DOHH2 (cell line): ENCODE data around the gene LRRC3C.

Experiments used
- H3F3A ChIP-seq: fragments of 200-600 bp; sonication (generic), shearing (Covaris generic); 2 replicates; pipeline ENCODE4 v1.6.0; 2016; ENCODE audit warnings: antibody characterized with exemption, mild to moderate bottlenecking; ENCODE audit not compliant: control insufficient read depth, insufficient read depth
- H3K27ac ChIP-seq: fragments of 200-600 bp; sonication (generic); 2 replicates; pipeline ENCODE4 v1.5.1; 2014; ENCODE audit warnings: low read depth, mild to moderate bottlenecking, low read length, moderate library complexity
- H3K27me3 ChIP-seq: fragments of 200-600 bp; sonication (generic); 2 replicates; pipeline ENCODE4 v1.6.1; 2014; ENCODE audit warnings: mild to moderate bottlenecking, low read length, mixed read lengths; ENCODE audit not compliant: control insufficient read depth
- H3K36me3 ChIP-seq: fragments of 200-600 bp; sonication (generic); 2 replicates; pipeline ENCODE4 v1.6.1; 2014; ENCODE audit warnings: mild to moderate bottlenecking, low read length, moderate library complexity, mixed read lengths; ENCODE audit not compliant: control insufficient read depth
- H3K4me1 ChIP-seq: fragments of 200-600 bp; sonication (generic); 2 replicates; pipeline ENCODE4 v1.6.1; 2014; ENCODE audit warnings: mild to moderate bottlenecking, low read length, mixed read lengths; ENCODE audit not compliant: control insufficient read depth
- H3K4me2 ChIP-seq: fragments of 200-600 bp; sonication (generic); 2 replicates; pipeline ENCODE4 v1.6.0; 2014; ENCODE audit warnings: mild to moderate bottlenecking, low read length, moderate library complexity
- H3K4me3 ChIP-seq: fragments of 200-600 bp; sonication (generic); 2 replicates; pipeline ENCODE4 v1.5.1; 2014; ENCODE audit warnings: mild to moderate bottlenecking, low read length, mixed read lengths
- H3K79me2 ChIP-seq: fragments of 200-600 bp; sonication (generic); 2 replicates; pipeline ENCODE4 v1.6.1; 2014; ENCODE audit warnings: mild to moderate bottlenecking, low read length, mixed read lengths; ENCODE audit not compliant: control insufficient read depth
- H3K9me2 ChIP-seq: fragments of 200-600 bp; sonication (generic); replicated peaks from 2 replicates; pipeline ENCODE4 v1.6.1; 2014; ENCODE audit warnings: mild to moderate bottlenecking, low read length, mixed read lengths; ENCODE audit not compliant: control insufficient read depth
- H3K9me3 ChIP-seq: fragments of 200-600 bp; sonication (generic); 2 replicates; pipeline ENCODE4 v1.6.1; 2014; ENCODE audit warnings: antibody characterized with exemption, low read length, mixed read lengths; ENCODE audit not compliant: control insufficient read depth, insufficient read depth
- H4K20me1 ChIP-seq: fragments of 200-600 bp; sonication (generic); 2 replicates; pipeline ENCODE4 v1.6.0; 2014; ENCODE audit warnings: low read depth, mild to moderate bottlenecking, antibody characterized with exemption, low read length, moderate library complexity; ENCODE audit not compliant: control insufficient read depth, insufficient read depth
- EZH2phosphoT487 ChIP-seq: fragments of 200-600 bp; sonication (generic); IDR thresholded peaks from 2 replicates; pipeline ENCODE4 v1.6.1; 2017; ENCODE audit warnings: borderline replicate concordance, mild to moderate bottlenecking, antibody characterized with exemption, low read length, moderate library complexity, mixed read lengths
- TF ChIP-seq, protein P1 (sequence below): fragments of 200-600 bp; sonication (generic); IDR thresholded peaks from one replicate; pipeline ENCODE4 v1.5.1; 2014; ENCODE audit warnings: antibody characterized with exemption, mild to moderate bottlenecking, low read depth, low read length; ENCODE audit not compliant: poor library complexity, severe bottlenecking

LRRC3C gene

DNA sequence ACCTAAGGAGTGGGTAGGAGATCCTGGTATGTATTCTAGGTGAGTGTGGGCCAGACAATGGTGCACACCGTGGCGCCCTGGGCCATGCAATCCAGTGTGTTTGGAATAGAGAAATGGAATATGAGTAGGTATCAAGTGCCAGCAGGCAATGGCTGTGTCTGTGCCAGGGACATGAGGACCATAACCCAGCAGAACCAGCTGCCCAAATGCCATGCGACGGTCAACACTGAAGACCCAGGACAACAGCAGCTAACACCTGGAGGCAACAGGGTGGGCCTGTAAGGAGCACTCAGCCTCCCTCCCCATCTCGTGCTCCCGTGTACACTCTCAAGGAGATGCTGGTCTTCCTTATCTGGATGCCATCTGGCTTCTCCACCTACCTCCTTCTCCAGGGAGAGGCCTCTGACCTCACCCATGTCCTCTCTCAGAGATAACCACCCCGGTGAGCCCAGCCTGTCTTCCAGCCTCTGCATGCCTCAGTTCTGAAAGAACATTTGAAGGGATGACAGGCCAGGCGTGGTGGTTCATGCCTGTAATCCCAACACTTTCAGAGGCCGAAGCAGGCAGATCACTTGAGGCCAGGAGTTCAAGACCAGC is 8.3 kb upstream of the LRRC3C start:
- Histone ChIP-seq H3K4me2 (no peak overlapping the region), H3K4me1 (peaks cover 19% of the 10 kb centered on the region), H3K79me2 (no peaks in the 10 kb centered on the region), H4K20me1 (no peaks in the 10 kb centered on the region), H3K27me3 (no peaks in the 10 kb centered on the region), H3K9me3 (no peaks in the 10 kb centered on the region), H3K27ac (no peak overlapping the region), H3K4me3 (no peak overlapping the region), H3F3A (no peaks in the 10 kb centered on the region; the same call in 1 of the 2 replicates), H3K9me2 (no peaks in the 10 kb centered on the region), H3K36me3 (peaks cover 25% of the 10 kb centered on the region)
- TF ChIP-seq, protein P1, sequence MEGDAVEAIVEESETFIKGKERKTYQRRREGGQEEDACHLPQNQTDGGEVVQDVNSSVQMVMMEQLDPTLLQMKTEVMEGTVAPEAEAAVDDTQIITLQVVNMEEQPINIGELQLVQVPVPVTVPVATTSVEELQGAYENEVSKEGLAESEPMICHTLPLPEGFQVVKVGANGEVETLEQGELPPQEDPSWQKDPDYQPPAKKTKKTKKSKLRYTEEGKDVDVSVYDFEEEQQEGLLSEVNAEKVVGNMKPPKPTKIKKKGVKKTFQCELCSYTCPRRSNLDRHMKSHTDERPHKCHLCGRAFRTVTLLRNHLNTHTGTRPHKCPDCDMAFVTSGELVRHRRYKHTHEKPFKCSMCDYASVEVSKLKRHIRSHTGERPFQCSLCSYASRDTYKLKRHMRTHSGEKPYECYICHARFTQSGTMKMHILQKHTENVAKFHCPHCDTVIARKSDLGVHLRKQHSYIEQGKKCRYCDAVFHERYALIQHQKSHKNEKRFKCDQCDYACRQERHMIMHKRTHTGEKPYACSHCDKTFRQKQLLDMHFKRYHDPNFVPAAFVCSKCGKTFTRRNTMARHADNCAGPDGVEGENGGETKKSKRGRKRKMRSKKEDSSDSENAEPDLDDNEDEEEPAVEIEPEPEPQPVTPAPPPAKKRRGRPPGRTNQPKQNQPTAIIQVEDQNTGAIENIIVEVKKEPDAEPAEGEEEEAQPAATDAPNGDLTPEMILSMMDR = no peak
- no peak for TF ChIP-seq EZH2phosphoT487

GRCh38 chr17:39920218-39921210 is 7.0 kb upstream of the LRRC3C start:
- Histone ChIP-seq H3K27me3 (no peaks in the 10 kb centered on the region), H3K9me3 (no peaks in the 10 kb centered on the region), H3K4me3 (no peak overlapping the region), H3K36me3 (peaks cover 25% of the 10 kb centered on the region), H3K79me2 (peaks cover 12% of the 10 kb centered on the region), H3F3A (no peaks in the 10 kb centered on the region; the same call in 1 of the 2 replicates), H4K20me1 (no peaks in the 10 kb centered on the region), H3K4me2 (no peak overlapping the region), H3K9me2 (no peaks in the 10 kb centered on the region), H3K27ac (no peak overlapping the region), H3K4me1 (peaks cover 19% of the 10 kb centered on the region)
- no peak for TF ChIP-seq EZH2phosphoT487
- TF ChIP-seq, protein P1 = no peak

GRCh38 chr17:39921323-39921722 is 6.2 kb upstream of the LRRC3C start:
- TF ChIP-seq EZH2phosphoT487 = no peak
- TF ChIP-seq, protein P1 = no peak
- H3F3A ChIP-seq = no peaks in the 10 kb centered on the region
- peaks cover 26% of the 10 kb centered on the region for H3K4me1 ChIP-seq
- no peak overlapping the region for H3K4me3 ChIP-seq
- H3K27ac ChIP-seq = no peak overlapping the region
- H3K4me2 ChIP-seq = no peak overlapping the region
- H4K20me1 ChIP-seq = no peaks in the 10 kb centered on the region
- H3K36me3 ChIP-seq = peaks cover 25% of the 10 kb centered on the region
- H3K9me3 ChIP-seq = no peaks in the 10 kb centered on the region
- H3K79me2 ChIP-seq = peaks cover 20% of the 10 kb centered on the region
- no peaks in the 10 kb centered on the region for H3K27me3 ChIP-seq
- no peaks in the 10 kb centered on the region for H3K9me2 ChIP-seq
